ENCODE data around the gene MROH2B. TPM values are rescaled to one million over a fixed set of nuclear protein-coding genes. Genes with fewer than 3 reads are reported as not detected.

The MROH2B gene
- not detected for polyA plus RNA-seq (2012; ENCODE audit: insufficient read depth, insufficient read length)

- H3K4me3 ChIP-seq (ENCODE audit: low read length) = no peak within 1 kb of the TSS
- no peak for DNase-seq (ENCODE audit: low read depth, low spot score)
Measured at GRCh38 chr5:41071242-41071641, at the start of gene MROH2B. Gene MROH2B, minus strand, starts transcription at chr5:41071342. Its CDS starts 490 bp downstream, at chr5:41070852.

GRCh38 chr5:41120600-41120999, 49.5 kb upstream of the MROH2B start:
- H3K4me3 ChIP-seq (ENCODE audit: low read length) = no peak overlapping the region
- no peak for DNase-seq (ENCODE audit: low read depth, low spot score)

GRCh38 chr5:41118177-41118576, 47.0 kb upstream of the MROH2B start:
- DNase-seq (ENCODE audit: low read depth, low spot score) = no peak

GRCh38 chr5:41115281-41115680, 44.1 kb upstream of the MROH2B start:
- DNase-seq (ENCODE audit: low read depth, low spot score) = no peak

More at GRCh38 chr5:41118177-41118576, 47.0 kb upstream of the MROH2B start:
- no peak overlapping the region for H3K4me3 ChIP-seq (ENCODE audit: low read length)

GRCh38 chr5:41112486-41113455, 41.6 kb upstream of the MROH2B start:
- H3K4me3 ChIP-seq (ENCODE audit: low read length) = no peak overlapping the region
- no peak for DNase-seq (ENCODE audit: low read depth, low spot score)

More at GRCh38 chr5:41115281-41115680, 44.1 kb upstream of the MROH2B start:
- no peak overlapping the region for H3K4me3 ChIP-seq (ENCODE audit: low read length)

- DNase-seq (ENCODE audit: low read depth, low spot score) = no peak
- no peak overlapping the region for H3K4me3 ChIP-seq (ENCODE audit: low read length)
Measured at GRCh38 chr5:41109186-41109585, 38.0 kb upstream of the MROH2B start.

GRCh38 chr5:41102341-41102740, 31.2 kb upstream of the MROH2B start:
- DNase-seq (ENCODE audit: low read depth, low spot score) = no peak
- no peak overlapping the region for H3K4me3 ChIP-seq (ENCODE audit: low read length)

- DNase-seq (ENCODE audit: low read depth, low spot score) = no peak
- no peak overlapping the region for H3K4me3 ChIP-seq (ENCODE audit: low read length)
Measured at GRCh38 chr5:41097642-41098041, 26.5 kb upstream of the MROH2B start.

- H3K4me3 ChIP-seq (ENCODE audit: low read length) = no peak overlapping the region
- DNase-seq (ENCODE audit: low read depth, low spot score) = no peak
Measured at GRCh38 chr5:41095324-41096101, 24.4 kb upstream of the MROH2B start.

GRCh38 chr5:41094871-41095270, 23.7 kb upstream of the MROH2B start:
- no peak overlapping the region for H3K4me3 ChIP-seq (ENCODE audit: low read length)
- no peak for DNase-seq (ENCODE audit: low read depth, low spot score)

- DNase-seq (ENCODE audit: low read depth, low spot score) = no peak
- H3K4me3 ChIP-seq (ENCODE audit: low read length) = no peak overlapping the region
Measured at GRCh38 chr5:41093803-41094202, 22.7 kb upstream of the MROH2B start.

- DNase-seq (ENCODE audit: low read depth, low spot score) = no peak
- no peak overlapping the region for H3K4me3 ChIP-seq (ENCODE audit: low read length)
Measured at GRCh38 chr5:41087461-41087860, 16.3 kb upstream of the MROH2B start.

GRCh38 chr5:41083306-41083705, 12.2 kb upstream of the MROH2B start:
- no peak overlapping the region for H3K4me3 ChIP-seq (ENCODE audit: low read length)
- DNase-seq (ENCODE audit: low read depth, low spot score) = no peak

- H3K4me3 ChIP-seq (ENCODE audit: low read length) = no peak overlapping the region
- no peak for DNase-seq (ENCODE audit: low read depth, low spot score)
Measured at GRCh38 chr5:41071975-41072374, 833 bp upstream of the MROH2B start.

- no peak for DNase-seq (ENCODE audit: low read depth, low spot score)
Measured at GRCh38 chr5:41067714-41068568, 3.2 kb downstream of the MROH2B start.

GRCh38 chr5:41065691-41066335, 5.3 kb downstream of the MROH2B start:
- H3K4me3 ChIP-seq (ENCODE audit: low read length) = no peak overlapping the region
- DNase-seq (ENCODE audit: low read depth, low spot score) = no peak

More at GRCh38 chr5:41067714-41068568, 3.2 kb downstream of the MROH2B start:
- no peak overlapping the region for H3K4me3 ChIP-seq (ENCODE audit: low read length)

GRCh38 chr5:41057940-41058339, 13.2 kb downstream of the MROH2B start:
- no peak for DNase-seq (ENCODE audit: low read depth, low spot score)
- H3K4me3 ChIP-seq (ENCODE audit: low read length) = no peak overlapping the region

- no peak for DNase-seq (ENCODE audit: low read depth, low spot score)
- H3K4me3 ChIP-seq (ENCODE audit: low read length) = no peak overlapping the region
Measured at GRCh38 chr5:41057231-41057630, 13.9 kb downstream of the MROH2B start.

Data from Jurkat, Clone E6-1 (cell line).